ENCODE results near the gene MTR.

- no peak for TF ChIP-seq EGR1 (IDR thresholded peaks at IDR 0.05)
- no peak for TF ChIP-seq FOXM1 (IDR thresholded peaks at IDR 0.05; ENCODE audit: borderline replicate concordance, low read depth)
- TF ChIP-seq MAX (IDR thresholded peaks at IDR 0.05), result no peak
- TF ChIP-seq REST (IDR thresholded peaks at IDR 0.05; ENCODE audit: low read depth), result no peak
- TF ChIP-seq TAF1 (IDR thresholded peaks at IDR 0.05; ENCODE audit: low read depth), result no peak
- TF ChIP-seq TCF12 (IDR thresholded peaks at IDR 0.05; ENCODE audit: low read depth), result no peak
Observed at GRCh38 chr1:236848274-236848923, 53.3 kb downstream of the MTR start.
